Osteocyte (in vitro differentiated cells): Measurements from ENCODE around the gene SPNS3. TPM values are rescaled to one million over a fixed set of nuclear protein-coding genes. Genes with fewer than 3 reads are reported as not detected.

Experiments
- DNase-seq: peaks from one replicate; pipeline ENCODE4 v3.0.0; 2021; ENCODE audit warnings: mixed read lengths; ENCODE audit not compliant: unreplicated experiment; ENCODE audit errors: extremely low spot score
- H3K27ac Mint-ChIP-seq: one replicate; pipeline ENCODE4 v1.8.0; 2021; ENCODE audit warnings: mild to moderate bottlenecking, mixed read lengths; ENCODE audit not compliant: unreplicated experiment
- H3K27me3 Mint-ChIP-seq: one replicate; pipeline ENCODE4 v1.8.0; 2021; ENCODE audit warnings: mixed read lengths; ENCODE audit not compliant: unreplicated experiment
- H3K36me3 Mint-ChIP-seq: one replicate; pipeline ENCODE4 v1.8.0; 2021; ENCODE audit warnings: mixed read lengths; ENCODE audit not compliant: unreplicated experiment
- H3K4me1 Mint-ChIP-seq: one replicate; pipeline ENCODE4 v1.8.0; 2021; ENCODE audit warnings: mixed read lengths; ENCODE audit not compliant: unreplicated experiment
- H3K4me3 Mint-ChIP-seq: one replicate; pipeline ENCODE4 v1.8.0; 2021; ENCODE audit warnings: mild to moderate bottlenecking, moderate library complexity, mixed read lengths; ENCODE audit not compliant: unreplicated experiment
- H3K9me3 Mint-ChIP-seq: one replicate; pipeline ENCODE4 v1.8.0; 2021; ENCODE audit warnings: mixed read lengths; ENCODE audit not compliant: unreplicated experiment
- total RNA-seq: library from RNA; stranded (reverse); gene quantifications from 2 replicates; pipeline ENCODE4 v1.2.1, GENCODE V29; 2021
- TF ChIP-seq, protein P1 (sequence below): fragments of 200-600 bp; sonication (generic); IDR thresholded peaks from 2 replicates; pipeline ENCODE4 v1.5.0; 2021; ENCODE audit warnings: antibody characterized with exemption, mild to moderate bottlenecking, moderate library complexity

Gene SPNS3
- total RNA-seq, 1 donor from 2014 or later = not detected

DNA sequence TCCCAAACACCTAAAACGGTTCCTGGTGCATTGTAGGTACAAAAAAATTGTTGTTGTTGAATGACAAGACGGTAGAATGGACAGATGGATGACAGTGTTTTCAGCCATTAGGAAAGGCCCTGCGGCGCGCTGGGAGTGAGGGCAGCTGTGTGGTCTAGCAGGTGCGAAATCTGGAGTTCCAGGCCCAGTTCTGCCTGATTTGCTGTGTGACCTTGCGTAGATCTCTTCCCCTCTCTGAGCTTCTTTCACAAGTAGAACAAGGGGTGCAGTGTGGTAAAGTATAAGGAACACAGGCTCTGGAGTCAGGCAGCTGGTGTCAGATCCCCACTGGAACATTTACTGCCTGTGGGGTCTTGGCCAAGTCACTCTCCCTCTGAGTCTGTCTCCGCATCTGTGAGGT lies 90.2 kb downstream of the SPNS3 start:
- DNase-seq = no peak
- Mint-ChIP-seq H3K4me1 (no peaks in the 10 kb centered on the region), H3K9me3 (no peaks in the 10 kb centered on the region), H3K27me3 (peaks cover 23% of the 10 kb centered on the region), H3K4me3 (no peak overlapping the region), H3K27ac (no peak overlapping the region), H3K36me3 (no peaks in the 10 kb centered on the region)
- TF ChIP-seq, protein P1, sequence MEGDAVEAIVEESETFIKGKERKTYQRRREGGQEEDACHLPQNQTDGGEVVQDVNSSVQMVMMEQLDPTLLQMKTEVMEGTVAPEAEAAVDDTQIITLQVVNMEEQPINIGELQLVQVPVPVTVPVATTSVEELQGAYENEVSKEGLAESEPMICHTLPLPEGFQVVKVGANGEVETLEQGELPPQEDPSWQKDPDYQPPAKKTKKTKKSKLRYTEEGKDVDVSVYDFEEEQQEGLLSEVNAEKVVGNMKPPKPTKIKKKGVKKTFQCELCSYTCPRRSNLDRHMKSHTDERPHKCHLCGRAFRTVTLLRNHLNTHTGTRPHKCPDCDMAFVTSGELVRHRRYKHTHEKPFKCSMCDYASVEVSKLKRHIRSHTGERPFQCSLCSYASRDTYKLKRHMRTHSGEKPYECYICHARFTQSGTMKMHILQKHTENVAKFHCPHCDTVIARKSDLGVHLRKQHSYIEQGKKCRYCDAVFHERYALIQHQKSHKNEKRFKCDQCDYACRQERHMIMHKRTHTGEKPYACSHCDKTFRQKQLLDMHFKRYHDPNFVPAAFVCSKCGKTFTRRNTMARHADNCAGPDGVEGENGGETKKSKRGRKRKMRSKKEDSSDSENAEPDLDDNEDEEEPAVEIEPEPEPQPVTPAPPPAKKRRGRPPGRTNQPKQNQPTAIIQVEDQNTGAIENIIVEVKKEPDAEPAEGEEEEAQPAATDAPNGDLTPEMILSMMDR = no peak

DNA sequence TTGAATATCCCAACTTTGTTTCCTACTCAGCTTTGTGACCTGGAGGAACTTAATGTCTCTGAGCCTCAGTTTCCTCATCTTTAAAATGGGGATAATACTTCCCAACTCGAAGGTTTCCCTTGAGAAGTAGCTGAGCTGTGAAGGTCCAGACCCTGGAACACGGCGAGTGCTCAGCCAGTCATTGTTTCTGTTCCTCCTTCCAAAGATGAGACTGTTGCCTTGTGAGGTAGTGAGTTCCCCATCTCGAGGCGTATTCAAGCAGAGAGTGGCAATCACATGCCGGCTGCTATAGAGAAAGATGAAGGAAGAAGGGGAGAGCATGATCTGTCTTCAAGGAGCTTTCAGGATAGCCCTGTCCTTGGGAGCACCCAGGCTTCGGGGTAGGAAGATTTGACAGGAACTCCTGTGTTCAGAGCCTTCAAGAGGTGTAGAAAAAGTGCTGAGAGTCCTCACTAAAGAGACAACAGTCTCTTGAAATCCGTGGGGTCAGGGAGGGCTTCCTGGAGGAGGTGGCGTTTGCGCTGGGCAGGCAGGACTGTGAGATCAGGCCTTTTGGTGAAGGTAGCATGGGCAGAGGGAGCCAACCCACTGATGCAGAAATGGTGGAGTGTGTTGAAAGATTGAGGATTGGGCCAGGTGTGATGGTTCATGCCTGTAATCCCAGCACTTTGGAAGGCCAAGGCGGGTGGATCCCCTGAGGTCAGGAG lies 92.1 kb downstream of the SPNS3 start:
- Mint-ChIP-seq H3K4me1 (no peaks in the 10 kb centered on the region), H3K27ac (no peak overlapping the region), H3K9me3 (no peaks in the 10 kb centered on the region), H3K36me3 (no peaks in the 10 kb centered on the region), H3K4me3 (no peak overlapping the region), H3K27me3 (peaks cover 25% of the 10 kb centered on the region)
- TF ChIP-seq, protein P1 = no peak
- no peak for DNase-seq

DNA sequence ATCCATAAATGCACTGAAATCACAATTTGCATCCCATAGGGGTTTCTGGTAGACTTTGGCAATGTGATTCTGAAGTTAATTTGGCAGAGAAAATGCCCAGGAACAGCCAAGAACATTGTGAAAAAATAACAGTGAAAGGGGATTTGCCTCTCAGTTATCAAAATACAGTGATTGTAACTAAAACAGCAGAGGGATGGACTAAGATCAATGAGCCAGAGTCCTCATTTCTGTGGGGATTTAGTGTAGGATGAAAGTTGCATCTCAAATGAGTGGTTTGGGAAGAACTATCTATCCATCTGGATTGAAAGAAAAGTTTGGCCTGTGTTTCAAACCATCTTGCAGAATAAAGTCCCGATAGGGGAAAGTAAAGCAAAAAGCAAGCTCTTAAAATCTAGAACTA lies 93.4 kb downstream of the SPNS3 start:
- no peaks in the 10 kb centered on the region for H3K36me3 Mint-ChIP-seq
- TF ChIP-seq, protein P1 = no peak
- no peak overlapping the region for H3K4me3 Mint-ChIP-seq
- no peak for DNase-seq
- H3K27ac Mint-ChIP-seq = no peak overlapping the region
- H3K9me3 Mint-ChIP-seq = no peaks in the 10 kb centered on the region
- peaks cover 28% of the 10 kb centered on the region for H3K27me3 Mint-ChIP-seq
- H3K4me1 Mint-ChIP-seq = no peaks in the 10 kb centered on the region

DNA sequence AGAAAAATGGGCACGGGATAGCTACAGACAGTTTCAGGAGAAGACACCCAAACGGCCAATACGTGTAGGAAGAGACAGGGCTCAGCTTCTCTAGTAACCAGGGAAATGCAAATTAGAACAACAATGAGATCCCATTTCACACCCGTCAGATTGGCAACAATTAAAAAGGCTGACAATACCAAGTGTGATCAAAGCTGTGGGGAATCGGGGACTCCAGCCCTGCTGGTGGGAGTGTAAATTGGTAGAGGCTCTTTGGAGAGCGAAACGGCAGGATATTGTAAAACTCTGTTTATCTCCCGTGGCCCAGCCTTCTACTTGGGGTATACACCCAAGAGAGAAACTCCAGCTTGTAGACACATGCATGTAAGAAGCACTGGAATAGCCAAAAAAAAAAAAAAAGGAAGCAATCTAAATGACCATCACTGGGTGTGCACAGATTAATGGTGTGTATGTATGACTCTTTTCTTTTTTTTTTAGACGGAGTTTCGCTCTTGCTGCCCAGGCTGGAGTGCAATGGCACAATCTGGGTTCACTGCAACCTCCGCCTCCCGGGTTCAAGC lies 93.9 kb downstream of the SPNS3 start:
- H3K4me3 Mint-ChIP-seq = no peak overlapping the region
- TF ChIP-seq, protein P1 = no peak
- no peaks in the 10 kb centered on the region for H3K4me1 Mint-ChIP-seq
- no peak overlapping the region for H3K27ac Mint-ChIP-seq
- H3K9me3 Mint-ChIP-seq = no peaks in the 10 kb centered on the region
- no peak for DNase-seq
- no peaks in the 10 kb centered on the region for H3K36me3 Mint-ChIP-seq
- peaks cover 29% of the 10 kb centered on the region for H3K27me3 Mint-ChIP-seq

DNA sequence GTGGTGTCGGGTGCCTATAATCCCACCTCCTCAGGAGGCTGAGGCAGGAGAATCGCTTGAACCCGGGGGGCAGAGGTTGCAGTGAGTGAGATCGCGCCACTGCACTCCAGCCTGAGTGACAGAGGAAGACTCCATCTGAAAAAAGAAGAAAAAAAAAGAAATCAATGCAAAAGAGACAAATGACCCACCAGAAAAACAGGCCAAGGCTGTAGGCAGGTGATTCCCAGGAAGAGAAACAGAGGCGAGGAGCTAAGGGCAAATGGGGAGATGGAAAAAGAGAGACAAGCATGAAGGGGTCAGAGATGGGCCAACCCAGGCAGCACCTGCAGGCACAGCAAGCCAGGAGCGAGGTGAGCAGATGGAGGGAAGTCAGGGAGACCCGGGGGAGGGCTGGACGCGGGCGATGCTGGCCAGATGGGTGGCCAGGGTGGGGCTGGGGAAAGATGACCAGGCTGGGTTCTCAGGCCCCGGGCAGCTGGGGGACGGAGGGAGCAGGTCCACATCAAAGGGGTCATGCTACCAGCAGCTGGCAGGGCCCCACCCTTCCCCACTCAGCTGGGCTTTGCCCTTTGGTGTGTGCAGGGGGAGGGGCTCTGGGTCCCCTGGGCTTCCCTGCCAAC lies 95.9 kb downstream of the SPNS3 start:
- H3K4me3 Mint-ChIP-seq = no peak overlapping the region
- no peaks in the 10 kb centered on the region for H3K9me3 Mint-ChIP-seq
- H3K27ac Mint-ChIP-seq = no peak overlapping the region
- TF ChIP-seq, protein P1 = no peak
- H3K27me3 Mint-ChIP-seq = peaks cover 29% of the 10 kb centered on the region
- H3K36me3 Mint-ChIP-seq = no peaks in the 10 kb centered on the region
- peaks cover 2% of the 10 kb centered on the region for H3K4me1 Mint-ChIP-seq
- DNase-seq = no peak
